Liver (tissue), 9 donors: ENCODE results near the gene PRSS22. TPM values are rescaled to one million over a fixed set of nuclear protein-coding genes. Genes with fewer than 3 reads are reported as not detected.

Source experiments
- DNase-seq: peaks from one replicate; pipeline ENCODE4 v3.0.0-alpha.2; 2017; ENCODE audit warnings: low spot score
- H3K27ac ChIP-seq, 2 donors: one replicate each; pipeline ENCODE4 v1.7.0; 2013; ENCODE audit warnings: inconsistent platforms in 2 of 2, low read length in 2 of 2, control low read depth in 1 of 2, low read depth in 1 of 2, mild to moderate bottlenecking in 1 of 2
- H3K27me3 ChIP-seq, 4 donors: one replicate each; pipeline versions ENCODE4 v1.6.1 to v1.7.0; 2013; ENCODE audit warnings: low read length in 3 of 4, inconsistent platforms in 1 of 4, mild to moderate bottlenecking in 1 of 4, moderate library complexity in 1 of 4; ENCODE audit not compliant: control insufficient read depth in 4 of 4, insufficient read depth in 4 of 4
- H3K36me3 ChIP-seq, 4 donors: one replicate each; pipeline versions ENCODE4 v1.6.1 to v1.7.0; 2013; ENCODE audit warnings: low read length in 3 of 4, mild to moderate bottlenecking in 3 of 4, low read depth in 1 of 4, moderate library complexity in 1 of 4; ENCODE audit not compliant: control insufficient read depth in 4 of 4, insufficient read depth in 3 of 4
- H3K4me1 ChIP-seq, 4 donors: one replicate each; pipeline versions ENCODE4 v1.6.1 to v1.7.0; 2013; ENCODE audit warnings: low read length in 3 of 4, mild to moderate bottlenecking in 3 of 4, moderate library complexity in 1 of 4; ENCODE audit not compliant: control insufficient read depth in 4 of 4, insufficient read depth in 4 of 4
- H3K4me3 ChIP-seq, 3 donors: one replicate each; pipeline versions ENCODE4 v1.6.1 to v1.7.0; 2013; ENCODE audit warnings: low read length in 3 of 3, control low read depth in 1 of 3, low read depth in 1 of 3, mild to moderate bottlenecking in 1 of 3
- H3K9ac ChIP-seq, 2 donors: one replicate each; pipeline ENCODE4 v1.7.0; 2013; ENCODE audit warnings: low read length in 2 of 2, mild to moderate bottlenecking in 2 of 2, moderate library complexity in 2 of 2, control low read depth in 1 of 2, low read depth in 1 of 2
- H3K9me3 ChIP-seq, 4 donors: one replicate each; pipeline versions ENCODE4 v1.6.1 to v1.7.0; 2013; ENCODE audit warnings: low read length in 3 of 4; ENCODE audit not compliant: control insufficient read depth in 4 of 4
- EGR1 ChIP-seq, 2 donors: IDR thresholded peaks; 2 replicates each; pipeline ENCODE4 v1.6.1; 2016 to 2018; ENCODE audit warnings: antibody characterized with exemption in 2 of 2, low read depth in 2 of 2
- FOXA1 ChIP-seq: IDR thresholded peaks from 2 replicates; pipeline ENCODE4 v1.6.1; 2016; ENCODE audit warnings: antibody characterized with exemption
- FOXA2 ChIP-seq: IDR thresholded peaks from 2 replicates; pipeline ENCODE4 v1.6.1; 2016; ENCODE audit warnings: antibody characterized with exemption
- GABPA ChIP-seq, 2 donors: IDR thresholded peaks in 1 of 2; conservative IDR thresholded peaks in 1 of 2; 2 replicates each; pipeline ENCODE4 v1.6.1; 2016; ENCODE audit warnings: antibody characterized with exemption in 2 of 2, mild to moderate bottlenecking in 1 of 2, moderate library complexity in 1 of 2
- HNF4A ChIP-seq, 2 donors: conservative IDR thresholded peaks; 2 replicates each; pipeline ENCODE4 v1.6.1; 2016; ENCODE audit warnings: antibody characterized with exemption in 2 of 2, mild to moderate bottlenecking in 2 of 2
- HNF4G ChIP-seq: IDR thresholded peaks from 2 replicates; pipeline ENCODE4 v1.6.1; 2016; ENCODE audit warnings: antibody characterized with exemption
- JUND ChIP-seq, 2 donors: IDR thresholded peaks; 2 replicates each; pipeline ENCODE4 v1.6.1; 2016; ENCODE audit warnings: antibody characterized with exemption in 2 of 2
- NR2F2 ChIP-seq: IDR thresholded peaks from 2 replicates; pipeline ENCODE4 v1.6.1; 2016; ENCODE audit warnings: antibody characterized with exemption
- RAD21 ChIP-seq, 2 donors: IDR thresholded peaks; 2 replicates each; pipeline ENCODE4 v1.6.1; 2016; ENCODE audit warnings: antibody characterized with exemption in 2 of 2, mild to moderate bottlenecking in 2 of 2
- RXRA ChIP-seq, 2 donors: IDR thresholded peaks; 2 replicates each; pipeline ENCODE4 v1.6.1; 2017 to 2018; ENCODE audit warnings: antibody characterized with exemption in 2 of 2, mild to moderate bottlenecking in 1 of 2
- SP1 ChIP-seq: IDR thresholded peaks from 2 replicates; pipeline ENCODE4 v1.6.1; 2018; ENCODE audit warnings: antibody characterized with exemption, mild to moderate bottlenecking
- TAF1 ChIP-seq: conservative IDR thresholded peaks from 2 replicates; pipeline ENCODE4 v1.6.1; 2016; ENCODE audit warnings: antibody characterized with exemption, mild to moderate bottlenecking
- YY1 ChIP-seq: IDR thresholded peaks from 2 replicates; pipeline ENCODE4 v1.6.1; 2016; ENCODE audit warnings: antibody characterized with exemption, mild to moderate bottlenecking
- WGBS: extraction: QIAGEN DNeasy Blood & Tissue Kit; methylation state at CpG from one replicate; pipeline ENCODE4 v1.1.7; 2013; 5-methylcytosine and 5-hydroxymethylcytosine counted together
- polyA plus RNA-seq, 2 donors: library from polyadenylated mRNA; stranded (reverse) in 1 of 2; unstranded in 1 of 2; fragments of 200-250 nt in 1 of 2; fragments of >200 nt in 1 of 2; fragmentation: Nextera tagmentation in 1 of 2; extraction: Ambion mirVana in 1 of 2; gene quantifications; one replicate each; pipeline versions ENCODE4 v1.2.1 to v1.2.3, GENCODE V29; 2013 to 2015
- total RNA-seq, 2 donors: library from RNA; depleted of rRNA; stranded (reverse); fragments of >200 nt; gene quantifications; one replicate each; pipeline ENCODE4 v1.2.3, GENCODE V29; 2014
- TF ChIP-seq, protein P1 (sequence below): IDR thresholded peaks from 2 replicates; pipeline ENCODE4 v1.6.1; 2016; ENCODE audit warnings: antibody characterized with exemption
- TF ChIP-seq, protein P2 (sequence below): IDR thresholded peaks from 2 replicates; pipeline ENCODE4 v1.6.1; 2016; ENCODE audit warnings: antibody characterized with exemption
- TF ChIP-seq, protein P3 (sequence below): IDR thresholded peaks from 2 replicates; pipeline ENCODE4 v1.6.1; 2016; ENCODE audit warnings: antibody characterized with exemption, mild to moderate bottlenecking
- TF ChIP-seq, protein P4 (sequence below): fragments of 150-350 bp; IDR thresholded peaks from 2 replicates; pipeline ENCODE4 v1.5.1; 2017; ENCODE audit warnings: improper control_type of control experiment, low read depth, low read length; ENCODE audit not compliant: missing input control
- TF ChIP-seq, protein P5 (sequence below): IDR thresholded peaks from 2 replicates; pipeline ENCODE4 v1.6.1; 2016; ENCODE audit warnings: antibody characterized with exemption
- donor health status: healthy.
- donor health status: healthy.
- donor health status: healthy.
- donor health status: healthy.
- donor health status: healthy.

The PRSS22 gene
- total and polyA plus RNA-seq, 4 donors, result 0.23 to 1.1 (median 0.32) TPM; not detected in 1

DNA sequence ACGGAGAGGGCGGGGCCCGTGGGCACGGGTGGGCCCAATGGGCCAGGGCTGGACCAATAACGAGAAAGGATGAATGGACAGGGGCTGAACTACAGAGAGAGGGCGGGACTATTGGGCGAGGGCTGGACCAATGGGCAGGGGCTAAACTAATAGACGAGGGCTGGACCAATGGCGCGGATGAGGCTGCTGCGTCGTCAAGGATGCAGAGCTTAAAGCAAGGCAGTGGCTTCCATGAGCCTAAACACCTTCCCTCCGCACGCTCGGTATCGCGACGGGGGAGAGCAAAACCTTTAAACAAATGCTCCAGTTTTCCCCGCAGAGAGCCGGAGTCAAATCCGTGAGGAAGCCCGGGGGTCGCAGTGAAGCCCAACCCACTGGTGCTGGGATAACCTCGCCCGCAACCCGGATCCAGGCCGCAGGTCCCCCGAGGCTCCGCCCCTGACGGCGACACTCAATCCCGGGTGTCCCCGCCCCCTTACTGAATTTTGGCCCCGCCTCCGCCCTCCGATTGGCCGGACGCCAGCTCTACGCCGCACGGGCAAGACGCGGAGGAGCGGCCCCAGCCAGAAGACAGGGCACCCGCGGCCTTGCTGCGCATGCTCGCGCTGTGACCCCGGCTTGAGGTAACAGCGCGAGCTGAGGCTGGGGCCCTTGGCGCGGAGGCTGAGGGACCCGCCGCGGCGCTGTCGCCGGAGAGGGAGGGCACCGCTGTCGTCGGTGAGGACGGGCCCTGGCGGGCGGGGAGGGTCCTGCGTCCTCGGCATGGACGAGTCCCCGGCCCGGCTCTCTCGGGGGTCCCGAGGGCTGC lies 24.9 kb upstream of the PRSS22 start, which contains the start of gene FLYWCH2:
Gene FLYWCH2, plus strand, starts transcription at position 566 of the 808 bp plus-strand sequence. CDS start 13,235 bp downstream, outside the sequence.
- Histone ChIP-seq H3K27me3 (no peaks in the 10 kb centered on the region), H3K9ac (peak within 1 kb of the TSS in 1 of 2 donors; percentile 74), H3K36me3 (no peaks in the 10 kb centered on the region), H3K4me3 (peak within 1 kb of the TSS; percentile 35 to 74 (median 69)), H3K9me3 (peaks cover 2 to 7% (median 5%) of the 10 kb centered on the region in 4 donors), H3K27ac (peak within 1 kb of the TSS; percentile 66 to 72), H3K4me1 (peaks cover 0 to 4% (median 2%) of the 10 kb centered on the region in 4 donors)
- peak; percentile 100 for DNase-seq
- TF ChIP-seq FOXA2, result no peak
- TF ChIP-seq, protein P1, sequence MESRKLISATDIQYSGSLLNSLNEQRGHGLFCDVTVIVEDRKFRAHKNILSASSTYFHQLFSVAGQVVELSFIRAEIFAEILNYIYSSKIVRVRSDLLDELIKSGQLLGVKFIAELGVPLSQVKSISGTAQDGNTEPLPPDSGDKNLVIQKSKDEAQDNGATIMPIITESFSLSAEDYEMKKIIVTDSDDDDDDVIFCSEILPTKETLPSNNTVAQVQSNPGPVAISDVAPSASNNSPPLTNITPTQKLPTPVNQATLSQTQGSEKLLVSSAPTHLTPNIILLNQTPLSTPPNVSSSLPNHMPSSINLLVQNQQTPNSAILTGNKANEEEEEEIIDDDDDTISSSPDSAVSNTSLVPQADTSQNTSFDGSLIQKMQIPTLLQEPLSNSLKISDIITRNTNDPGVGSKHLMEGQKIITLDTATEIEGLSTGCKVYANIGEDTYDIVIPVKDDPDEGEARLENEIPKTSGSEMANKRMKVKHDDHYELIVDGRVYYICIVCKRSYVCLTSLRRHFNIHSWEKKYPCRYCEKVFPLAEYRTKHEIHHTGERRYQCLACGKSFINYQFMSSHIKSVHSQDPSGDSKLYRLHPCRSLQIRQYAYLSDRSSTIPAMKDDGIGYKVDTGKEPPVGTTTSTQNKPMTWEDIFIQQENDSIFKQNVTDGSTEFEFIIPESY, result no peak
- TF ChIP-seq, protein P2, sequence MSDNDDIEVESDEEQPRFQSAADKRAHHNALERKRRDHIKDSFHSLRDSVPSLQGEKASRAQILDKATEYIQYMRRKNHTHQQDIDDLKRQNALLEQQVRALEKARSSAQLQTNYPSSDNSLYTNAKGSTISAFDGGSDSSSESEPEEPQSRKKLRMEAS, result no peak
- no peak for TF ChIP-seq HNF4G
- TF ChIP-seq YY1, result peak; percentile 82
- TF ChIP-seq FOXA1, result peak; percentile 27
- TF ChIP-seq, protein P3, sequence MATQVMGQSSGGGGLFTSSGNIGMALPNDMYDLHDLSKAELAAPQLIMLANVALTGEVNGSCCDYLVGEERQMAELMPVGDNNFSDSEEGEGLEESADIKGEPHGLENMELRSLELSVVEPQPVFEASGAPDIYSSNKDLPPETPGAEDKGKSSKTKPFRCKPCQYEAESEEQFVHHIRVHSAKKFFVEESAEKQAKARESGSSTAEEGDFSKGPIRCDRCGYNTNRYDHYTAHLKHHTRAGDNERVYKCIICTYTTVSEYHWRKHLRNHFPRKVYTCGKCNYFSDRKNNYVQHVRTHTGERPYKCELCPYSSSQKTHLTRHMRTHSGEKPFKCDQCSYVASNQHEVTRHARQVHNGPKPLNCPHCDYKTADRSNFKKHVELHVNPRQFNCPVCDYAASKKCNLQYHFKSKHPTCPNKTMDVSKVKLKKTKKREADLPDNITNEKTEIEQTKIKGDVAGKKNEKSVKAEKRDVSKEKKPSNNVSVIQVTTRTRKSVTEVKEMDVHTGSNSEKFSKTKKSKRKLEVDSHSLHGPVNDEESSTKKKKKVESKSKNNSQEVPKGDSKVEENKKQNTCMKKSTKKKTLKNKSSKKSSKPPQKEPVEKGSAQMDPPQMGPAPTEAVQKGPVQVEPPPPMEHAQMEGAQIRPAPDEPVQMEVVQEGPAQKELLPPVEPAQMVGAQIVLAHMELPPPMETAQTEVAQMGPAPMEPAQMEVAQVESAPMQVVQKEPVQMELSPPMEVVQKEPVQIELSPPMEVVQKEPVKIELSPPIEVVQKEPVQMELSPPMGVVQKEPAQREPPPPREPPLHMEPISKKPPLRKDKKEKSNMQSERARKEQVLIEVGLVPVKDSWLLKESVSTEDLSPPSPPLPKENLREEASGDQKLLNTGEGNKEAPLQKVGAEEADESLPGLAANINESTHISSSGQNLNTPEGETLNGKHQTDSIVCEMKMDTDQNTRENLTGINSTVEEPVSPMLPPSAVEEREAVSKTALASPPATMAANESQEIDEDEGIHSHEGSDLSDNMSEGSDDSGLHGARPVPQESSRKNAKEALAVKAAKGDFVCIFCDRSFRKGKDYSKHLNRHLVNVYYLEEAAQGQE, result no peak
- no peak for TF ChIP-seq TAF1
- TF ChIP-seq NR2F2, result no peak
- TF ChIP-seq, protein P4, sequence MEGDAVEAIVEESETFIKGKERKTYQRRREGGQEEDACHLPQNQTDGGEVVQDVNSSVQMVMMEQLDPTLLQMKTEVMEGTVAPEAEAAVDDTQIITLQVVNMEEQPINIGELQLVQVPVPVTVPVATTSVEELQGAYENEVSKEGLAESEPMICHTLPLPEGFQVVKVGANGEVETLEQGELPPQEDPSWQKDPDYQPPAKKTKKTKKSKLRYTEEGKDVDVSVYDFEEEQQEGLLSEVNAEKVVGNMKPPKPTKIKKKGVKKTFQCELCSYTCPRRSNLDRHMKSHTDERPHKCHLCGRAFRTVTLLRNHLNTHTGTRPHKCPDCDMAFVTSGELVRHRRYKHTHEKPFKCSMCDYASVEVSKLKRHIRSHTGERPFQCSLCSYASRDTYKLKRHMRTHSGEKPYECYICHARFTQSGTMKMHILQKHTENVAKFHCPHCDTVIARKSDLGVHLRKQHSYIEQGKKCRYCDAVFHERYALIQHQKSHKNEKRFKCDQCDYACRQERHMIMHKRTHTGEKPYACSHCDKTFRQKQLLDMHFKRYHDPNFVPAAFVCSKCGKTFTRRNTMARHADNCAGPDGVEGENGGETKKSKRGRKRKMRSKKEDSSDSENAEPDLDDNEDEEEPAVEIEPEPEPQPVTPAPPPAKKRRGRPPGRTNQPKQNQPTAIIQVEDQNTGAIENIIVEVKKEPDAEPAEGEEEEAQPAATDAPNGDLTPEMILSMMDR, result no peak
- TF ChIP-seq SP1, result peak; percentile 74
- no peak for TF ChIP-seq GABPA (IDR thresholded peaks at IDR 0.05 in 1 of 2, conservative IDR thresholded peaks at IDR 0.05 in 1 of 2)
- TF ChIP-seq HNF4A (conservative IDR thresholded peaks at IDR 0.05), result peak in 1 of 2 donors; percentile 6
- TF ChIP-seq, protein P5, sequence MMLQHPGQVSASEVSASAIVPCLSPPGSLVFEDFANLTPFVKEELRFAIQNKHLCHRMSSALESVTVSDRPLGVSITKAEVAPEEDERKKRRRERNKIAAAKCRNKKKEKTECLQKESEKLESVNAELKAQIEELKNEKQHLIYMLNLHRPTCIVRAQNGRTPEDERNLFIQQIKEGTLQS, result no peak
- peak in 1 of 2 donors; percentile 22 for TF ChIP-seq JUND (IDR thresholded peaks at IDR 0.05)
- peak; percentile 62 to 66 for TF ChIP-seq RXRA (IDR thresholded peaks at IDR 0.05)
- no peak for TF ChIP-seq EGR1 (IDR thresholded peaks at IDR 0.05; ENCODE audit: low read depth in 2 of 2)
- peak in 1 of 2 donors; percentile 8 for TF ChIP-seq RAD21 (IDR thresholded peaks at IDR 0.05)
- 2% methylated on average over 73 of the region's 73 CpGs for WGBS
